Epithelial cell of proximal tubule (primary cell): ENCODE measurements around the gene TINAGL1. TPM values are rescaled to one million over a fixed set of nuclear protein-coding genes. Genes with fewer than 3 reads are reported as not detected.
A peak's percentile ranks its signal among the peaks of the same experiment; 100 is the strongest.

Experiments
- DNase-seq: peaks from one replicate; pipeline ENCODE4 v3.0.0-alpha.2; 2011; ENCODE audit warnings: low read depth
- H3K4me3 ChIP-seq: 2 replicates; pipeline ENCODE4 v1.5.1; 2011; ENCODE audit warnings: low read depth, mild to moderate bottlenecking, low read length
- total RNA-seq: library from RNA; depleted of rRNA; stranded (reverse); fragments of >200 nt; gene quantifications from 2 replicates; pipeline ENCODE4 v1.2.3, GENCODE V29; 2015
- TF ChIP-seq, protein P1 (sequence below): conservative IDR thresholded peaks from 2 replicates; pipeline ENCODE4 v1.5.1; 2012; ENCODE audit warnings: low read depth, mild to moderate bottlenecking, low read length

TINAGL1 gene
- total RNA-seq, 1 donor from 2014 or later = 230 TPM

DNA sequence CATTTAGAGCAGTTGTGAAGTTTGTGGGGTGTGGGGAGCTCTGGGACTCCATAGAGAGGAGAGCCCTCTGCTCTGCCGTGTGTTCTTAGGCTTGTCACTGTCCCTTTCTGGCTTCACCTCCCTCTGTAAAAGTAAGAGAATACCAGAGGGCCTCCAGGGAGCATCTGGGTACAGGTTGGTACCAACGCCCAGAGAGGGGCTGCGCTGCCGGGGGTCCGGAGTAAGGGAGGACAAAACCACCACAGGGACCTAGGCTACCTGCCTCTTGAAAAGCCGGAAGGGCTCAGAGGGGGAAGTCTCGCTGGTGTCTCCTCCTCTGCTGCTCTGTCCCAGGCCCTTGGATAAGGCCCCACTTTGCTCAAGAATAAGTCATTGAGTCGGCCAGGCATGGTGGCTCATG lies 3.1 kb upstream of the TINAGL1 start:
- TF ChIP-seq, protein P1, sequence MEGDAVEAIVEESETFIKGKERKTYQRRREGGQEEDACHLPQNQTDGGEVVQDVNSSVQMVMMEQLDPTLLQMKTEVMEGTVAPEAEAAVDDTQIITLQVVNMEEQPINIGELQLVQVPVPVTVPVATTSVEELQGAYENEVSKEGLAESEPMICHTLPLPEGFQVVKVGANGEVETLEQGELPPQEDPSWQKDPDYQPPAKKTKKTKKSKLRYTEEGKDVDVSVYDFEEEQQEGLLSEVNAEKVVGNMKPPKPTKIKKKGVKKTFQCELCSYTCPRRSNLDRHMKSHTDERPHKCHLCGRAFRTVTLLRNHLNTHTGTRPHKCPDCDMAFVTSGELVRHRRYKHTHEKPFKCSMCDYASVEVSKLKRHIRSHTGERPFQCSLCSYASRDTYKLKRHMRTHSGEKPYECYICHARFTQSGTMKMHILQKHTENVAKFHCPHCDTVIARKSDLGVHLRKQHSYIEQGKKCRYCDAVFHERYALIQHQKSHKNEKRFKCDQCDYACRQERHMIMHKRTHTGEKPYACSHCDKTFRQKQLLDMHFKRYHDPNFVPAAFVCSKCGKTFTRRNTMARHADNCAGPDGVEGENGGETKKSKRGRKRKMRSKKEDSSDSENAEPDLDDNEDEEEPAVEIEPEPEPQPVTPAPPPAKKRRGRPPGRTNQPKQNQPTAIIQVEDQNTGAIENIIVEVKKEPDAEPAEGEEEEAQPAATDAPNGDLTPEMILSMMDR = no peak
- H3K4me3 ChIP-seq = no peak overlapping the region
- no peak for DNase-seq

DNA sequence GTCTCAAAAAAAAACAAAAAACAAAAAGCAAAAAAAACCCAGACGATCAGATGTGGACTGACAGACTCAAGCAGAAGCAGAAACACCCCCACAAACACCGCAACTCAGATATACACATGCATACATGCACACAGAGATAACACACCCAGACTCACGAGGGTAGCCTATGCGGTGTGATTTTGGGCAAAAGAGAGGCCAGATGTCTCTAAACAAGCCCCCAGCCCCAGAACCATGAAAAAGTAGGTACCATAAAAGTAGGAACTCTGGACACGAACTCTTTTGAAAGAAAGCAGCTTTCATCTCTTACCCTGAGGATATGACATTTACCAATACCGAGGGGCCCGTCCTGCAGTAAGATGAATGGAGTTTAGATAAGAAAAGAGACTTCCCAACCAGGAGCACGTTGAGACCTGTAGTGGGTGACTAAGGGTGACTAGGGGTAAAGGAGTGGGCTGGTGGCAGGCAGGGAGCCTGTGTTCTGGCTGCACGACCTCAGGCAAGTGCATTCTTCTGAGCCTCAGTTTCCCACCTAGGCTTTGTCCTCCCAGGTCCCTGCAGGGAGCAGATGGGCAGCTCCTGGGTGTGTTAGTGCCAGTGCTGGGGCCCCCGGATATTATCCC lies 1.5 kb upstream of the TINAGL1 start:
- DNase-seq = no peak
- TF ChIP-seq, protein P1 = no peak
- H3K4me3 ChIP-seq = no peak overlapping the region

DNA sequence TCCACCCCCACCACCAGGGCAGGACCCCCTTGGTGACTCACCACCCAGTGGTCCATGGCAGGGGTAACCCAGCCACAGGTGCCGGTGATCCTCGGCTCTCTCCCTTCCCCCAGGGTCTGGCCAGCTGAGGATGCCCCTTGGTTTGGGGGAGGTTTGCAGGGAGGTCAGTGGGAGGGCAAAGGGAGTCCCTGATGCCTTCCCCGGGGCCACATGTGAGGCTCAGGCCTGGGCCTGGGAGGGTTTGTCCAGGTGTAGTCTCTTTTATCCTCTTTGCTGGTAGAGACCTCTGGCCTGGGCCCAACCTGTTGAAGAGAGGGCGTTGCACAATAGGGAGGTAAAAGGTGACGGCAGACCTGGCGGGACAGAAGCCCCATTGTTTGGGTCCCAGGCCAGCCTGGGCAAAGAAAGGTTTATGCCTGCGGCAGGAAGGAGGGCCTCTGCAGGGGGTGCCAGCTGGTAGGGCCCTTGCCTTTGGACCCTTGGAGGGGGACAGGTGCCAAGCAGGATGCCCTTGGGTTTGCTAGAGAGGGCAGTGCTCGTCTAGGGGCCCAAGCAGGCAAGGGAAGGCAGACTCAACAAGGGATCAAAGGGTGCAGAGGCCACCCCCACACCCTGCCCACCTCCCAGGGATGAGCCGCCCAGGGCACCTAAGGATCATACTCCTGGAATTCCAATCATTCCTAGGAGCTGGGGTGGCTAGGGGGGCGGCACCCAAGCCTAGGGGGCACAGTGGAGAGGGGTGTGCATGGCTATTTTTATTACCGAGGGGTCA lies 760 bp upstream of the TINAGL1 start:
- DNase-seq = no peak
- peak overlapping the region; percentile 94 for H3K4me3 ChIP-seq
- TF ChIP-seq, protein P1 = no peak

DNA sequence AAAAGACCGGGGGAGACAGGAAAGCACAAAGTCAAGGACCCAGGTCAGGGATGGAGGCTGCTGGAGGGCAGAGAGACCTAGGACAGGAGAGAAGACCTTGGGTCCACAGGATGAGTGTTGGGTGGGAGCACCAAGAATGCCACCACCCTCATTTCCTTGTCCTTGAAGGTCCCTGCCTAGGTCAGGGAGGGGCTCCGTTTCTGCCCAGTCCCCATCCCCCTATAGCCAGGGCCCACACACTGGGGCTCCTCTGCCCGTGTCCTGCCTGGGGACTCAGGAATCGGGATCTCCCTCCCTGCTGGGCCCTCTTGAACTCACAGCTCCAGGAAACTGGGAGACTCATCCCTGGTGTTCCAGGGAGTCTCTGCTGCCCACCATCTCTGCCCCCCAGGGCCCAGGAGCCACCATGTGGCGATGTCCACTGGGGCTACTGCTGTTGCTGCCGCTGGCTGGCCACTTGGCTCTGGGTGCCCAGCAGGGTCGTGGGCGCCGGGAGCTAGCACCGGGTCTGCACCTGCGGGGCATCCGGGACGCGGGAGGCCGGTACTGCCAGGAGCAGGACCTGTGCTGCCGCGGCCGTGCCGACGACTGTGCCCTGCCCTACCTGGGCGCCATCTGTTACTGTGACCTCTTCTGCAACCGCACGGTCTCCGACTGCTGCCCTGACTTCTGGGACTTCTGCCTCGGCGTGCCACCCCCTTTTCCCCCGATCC lies 584 bp downstream of the TINAGL1 start:
- TF ChIP-seq, protein P1 = no peak
- H3K4me3 ChIP-seq = peak overlapping the region; percentile 94
- no peak for DNase-seq

DNA sequence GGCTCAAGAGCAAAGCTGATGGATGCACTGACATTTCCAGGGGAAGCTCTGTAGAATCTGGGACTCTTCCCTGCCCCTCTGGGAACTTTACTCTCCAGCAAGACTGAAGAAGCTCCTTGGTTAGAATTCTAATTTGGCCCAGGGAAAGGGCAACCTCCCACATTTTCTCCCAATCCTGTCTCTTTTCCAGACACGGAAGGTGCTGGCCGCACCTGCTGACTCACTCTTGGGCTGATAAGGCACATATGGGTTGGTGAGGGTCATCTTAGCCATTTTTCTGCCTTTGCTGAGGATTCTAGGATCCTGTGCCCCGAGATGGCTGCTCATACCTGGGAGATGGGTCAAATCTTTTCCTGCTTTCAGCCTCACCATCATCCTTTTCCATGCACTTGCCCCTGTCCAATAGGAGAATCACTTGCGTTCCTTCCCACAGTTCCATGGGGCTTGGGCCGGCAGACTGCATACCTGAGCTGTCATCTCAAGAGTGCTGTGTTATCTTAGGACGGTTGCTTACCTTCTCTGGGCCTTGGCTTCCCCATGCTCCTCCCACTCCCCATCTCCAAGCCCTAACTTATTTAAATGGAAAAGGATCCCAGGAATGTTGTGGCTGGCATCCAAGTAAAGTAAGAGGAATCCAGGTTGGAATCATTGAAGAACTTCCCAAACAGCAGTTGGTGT lies 1.3 kb downstream of the TINAGL1 start:
- H3K4me3 ChIP-seq = peak overlapping the region; percentile 94
- TF ChIP-seq, protein P1 = no peak
- peak; percentile 56 for DNase-seq

DNA sequence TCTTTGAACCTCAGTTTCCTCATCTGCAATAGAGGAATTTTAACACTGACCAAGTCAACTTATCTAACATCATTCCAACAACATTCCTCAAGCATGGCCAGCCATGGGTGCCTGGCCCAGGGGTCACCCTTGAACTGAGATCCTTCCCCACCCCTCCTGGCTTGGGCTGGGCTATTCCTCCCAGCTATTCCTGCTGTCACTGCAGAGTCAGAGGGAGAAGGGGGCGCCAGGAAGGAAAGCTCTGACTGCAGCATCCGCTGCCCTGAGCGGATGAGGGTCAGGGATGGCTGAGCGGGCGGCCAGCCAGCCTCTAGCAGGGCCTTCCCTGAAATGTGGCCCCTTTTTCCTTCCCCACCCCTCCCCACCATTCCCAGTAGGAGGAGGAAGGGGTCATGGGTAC lies 3.1 kb downstream of the TINAGL1 start:
- peak overlapping the region; percentile 45 for H3K4me3 ChIP-seq
- TF ChIP-seq, protein P1 = no peak
- DNase-seq = peak; percentile 50
